GM18517 (cell line): Measurements from ENCODE around the gene KRTAP10-7.
"Not testable (repeated sequence)": the region's sequence is repeated elsewhere in the genome, so short reads cannot be mapped to it uniquely, and the experiment has no call there.

ENCODE experiments used
- ATAC-seq: cut with Tn5 transposase; IDR thresholded peaks from one replicate; pipeline ENCODE4 v1.9.1; 2021; ENCODE audit warnings: mild to moderate bottlenecking, moderate library complexity; ENCODE audit not compliant: unreplicated experiment

KRTAP10-7 gene

GRCh38 chr21:44590311-44590721 lies 10.1 kb upstream of the KRTAP10-7 start:
- no peak for ATAC-seq

- not testable (repeated sequence) for ATAC-seq
These were observed 9.2 kb upstream of the KRTAP10-7 start for GRCh38 chr21:44590897-44591800.

GRCh38 chr21:44591801-44592130 lies 8.6 kb upstream of the KRTAP10-7 start:
- not testable (repeated sequence) for ATAC-seq

- ATAC-seq = no peak
These were observed 7.7 kb upstream of the KRTAP10-7 start, which contains the start of gene KRTAP10-6 for GRCh38 chr21:44592446-44593311. Gene KRTAP10-6, minus strand, starts transcription at chr21:44592505. Its CDS starts 21 bp downstream, at chr21:44592484.

GRCh38 chr21:44593598-44594405 lies 6.6 kb upstream of the KRTAP10-7 start:
- ATAC-seq = no peak

GRCh38 chr21:44594406-44594916 lies 5.9 kb upstream of the KRTAP10-7 start:
- no peak for ATAC-seq

GRCh38 chr21:44595524-44595923 lies 4.9 kb upstream of the KRTAP10-7 start:
- no peak for ATAC-seq

GRCh38 chr21:44596068-44596725 lies 4.2 kb upstream of the KRTAP10-7 start:
- ATAC-seq = no peak

- no peak for ATAC-seq
These were observed 2.3 kb upstream of the KRTAP10-7 start for GRCh38 chr21:44598061-44598460.

- ATAC-seq = no peak
These were observed 950 bp upstream of the KRTAP10-7 start for GRCh38 chr21:44599264-44600029.

- ATAC-seq = not testable (repeated sequence)
These were observed 694 bp downstream of the KRTAP10-7 start for GRCh38 chr21:44601091-44601490.

- no peak for ATAC-seq
These were observed 1.4 kb downstream of the KRTAP10-7 start for GRCh38 chr21:44601596-44602462.

- no peak for ATAC-seq
These were observed 2.1 kb downstream of the KRTAP10-7 start for GRCh38 chr21:44602463-44602850.

- ATAC-seq = no peak
These were observed 2.9 kb downstream of the KRTAP10-7 start for GRCh38 chr21:44603109-44603875.

GRCh38 chr21:44603911-44604310 lies 3.5 kb downstream of the KRTAP10-7 start:
- no peak for ATAC-seq

- ATAC-seq = no peak
These were observed 6.1 kb downstream of the KRTAP10-7 start for GRCh38 chr21:44606495-44606894.

- ATAC-seq = no peak
These were observed 8.8 kb downstream of the KRTAP10-7 start for GRCh38 chr21:44609193-44609592.
